GM19043 (cell line): ENCODE data around the gene CNKSR3.
A peak's percentile ranks its signal among the peaks of the same experiment; 100 is the strongest.

Source experiments
- ATAC-seq: cut with Tn5 transposase; IDR thresholded peaks from one replicate; pipeline ENCODE4 v1.9.1; 2021; ENCODE audit warnings: low read depth; ENCODE audit not compliant: unreplicated experiment

CNKSR3 gene

GRCh38 chr6:154394571-154394970 lies 115.9 kb downstream of the CNKSR3 start:
- no peak for ATAC-seq

GRCh38 chr6:154390034-154390433 lies 120.5 kb downstream of the CNKSR3 start:
- no peak for ATAC-seq

GRCh38 chr6:154388803-154389202 lies 121.7 kb downstream of the CNKSR3 start:
- ATAC-seq: no peak

GRCh38 chr6:154386848-154387717 lies 123.4 kb downstream of the CNKSR3 start:
- no peak for ATAC-seq

GRCh38 chr6:154384191-154384590 lies 126.3 kb downstream of the CNKSR3 start:
- no peak for ATAC-seq

GRCh38 chr6:154383273-154383672 lies 127.2 kb downstream of the CNKSR3 start:
- no peak for ATAC-seq

- ATAC-seq: no peak
Observed at GRCh38 chr6:154382740-154383139, 127.7 kb downstream of the CNKSR3 start.

- no peak for ATAC-seq
Observed at GRCh38 chr6:154381548-154381947, 128.9 kb downstream of the CNKSR3 start.

- no peak for ATAC-seq
Observed at GRCh38 chr6:154380741-154381140, 129.7 kb downstream of the CNKSR3 start.

GRCh38 chr6:154379585-154379984 lies 130.9 kb downstream of the CNKSR3 start:
- ATAC-seq: no peak

- no peak for ATAC-seq
Observed at GRCh38 chr6:154378518-154378917, 132.0 kb downstream of the CNKSR3 start.

GRCh38 chr6:154377726-154378125 lies 132.8 kb downstream of the CNKSR3 start:
- no peak for ATAC-seq

GRCh38 chr6:154373971-154374370 lies 136.5 kb downstream of the CNKSR3 start:
- ATAC-seq: no peak

- ATAC-seq: no peak
Observed at GRCh38 chr6:154371281-154371680, 139.2 kb downstream of the CNKSR3 start.

- ATAC-seq: peak; percentile 81
Observed at GRCh38 chr6:154370545-154370944, 139.9 kb downstream of the CNKSR3 start.

GRCh38 chr6:154367839-154368695 lies 142.4 kb downstream of the CNKSR3 start:
- no peak for ATAC-seq

GRCh38 chr6:154367336-154367735 lies 143.1 kb downstream of the CNKSR3 start:
- no peak for ATAC-seq

GRCh38 chr6:154363821-154364220 lies 146.7 kb downstream of the CNKSR3 start:
- ATAC-seq: no peak

GRCh38 chr6:154361476-154361875 lies 149.0 kb downstream of the CNKSR3 start:
- ATAC-seq: no peak

- ATAC-seq: no peak
Observed at GRCh38 chr6:154360476-154360875, 150.0 kb downstream of the CNKSR3 start.

GRCh38 chr6:154359679-154360078 lies 150.8 kb downstream of the CNKSR3 start:
- ATAC-seq: no peak
